ENCODE data around the gene HDAC8.

The HDAC8 gene

GRCh38 chrX:72470532-72471223 is 102.0 kb downstream of the HDAC8 start:
- Histone ChIP-seq H4K20me1 (ENCODE audit: insufficient read depth) (no peaks in the 10 kb centered on the region), H3K4me1 (ENCODE audit: low read depth, poor library complexity, severe bottlenecking) (no peaks in the 10 kb centered on the region), H3K4me2 (no peak overlapping the region), H3K9ac (no peak overlapping the region), H3K27ac (no peak overlapping the region), H3K4me3 (IDR thresholded peaks at IDR 0.05; ENCODE audit: insufficient read depth, low read depth, low read length) (no peak overlapping the region), H3K79me2 (ENCODE audit: insufficient read depth, low read depth) (no peaks in the 10 kb centered on the region), H3K27me3 (ENCODE audit: insufficient read depth, low read depth) (no peaks in the 10 kb centered on the region), H2AFZ (ENCODE audit: low read depth) (no peak overlapping the region), H3K36me3 (ENCODE audit: insufficient read depth) (no peaks in the 10 kb centered on the region)
- TF ChIP-seq, protein P1, sequence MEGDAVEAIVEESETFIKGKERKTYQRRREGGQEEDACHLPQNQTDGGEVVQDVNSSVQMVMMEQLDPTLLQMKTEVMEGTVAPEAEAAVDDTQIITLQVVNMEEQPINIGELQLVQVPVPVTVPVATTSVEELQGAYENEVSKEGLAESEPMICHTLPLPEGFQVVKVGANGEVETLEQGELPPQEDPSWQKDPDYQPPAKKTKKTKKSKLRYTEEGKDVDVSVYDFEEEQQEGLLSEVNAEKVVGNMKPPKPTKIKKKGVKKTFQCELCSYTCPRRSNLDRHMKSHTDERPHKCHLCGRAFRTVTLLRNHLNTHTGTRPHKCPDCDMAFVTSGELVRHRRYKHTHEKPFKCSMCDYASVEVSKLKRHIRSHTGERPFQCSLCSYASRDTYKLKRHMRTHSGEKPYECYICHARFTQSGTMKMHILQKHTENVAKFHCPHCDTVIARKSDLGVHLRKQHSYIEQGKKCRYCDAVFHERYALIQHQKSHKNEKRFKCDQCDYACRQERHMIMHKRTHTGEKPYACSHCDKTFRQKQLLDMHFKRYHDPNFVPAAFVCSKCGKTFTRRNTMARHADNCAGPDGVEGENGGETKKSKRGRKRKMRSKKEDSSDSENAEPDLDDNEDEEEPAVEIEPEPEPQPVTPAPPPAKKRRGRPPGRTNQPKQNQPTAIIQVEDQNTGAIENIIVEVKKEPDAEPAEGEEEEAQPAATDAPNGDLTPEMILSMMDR (conservative IDR thresholded peaks at IDR 0.05; ENCODE audit: low read depth, low read length) = no peak

DNA sequence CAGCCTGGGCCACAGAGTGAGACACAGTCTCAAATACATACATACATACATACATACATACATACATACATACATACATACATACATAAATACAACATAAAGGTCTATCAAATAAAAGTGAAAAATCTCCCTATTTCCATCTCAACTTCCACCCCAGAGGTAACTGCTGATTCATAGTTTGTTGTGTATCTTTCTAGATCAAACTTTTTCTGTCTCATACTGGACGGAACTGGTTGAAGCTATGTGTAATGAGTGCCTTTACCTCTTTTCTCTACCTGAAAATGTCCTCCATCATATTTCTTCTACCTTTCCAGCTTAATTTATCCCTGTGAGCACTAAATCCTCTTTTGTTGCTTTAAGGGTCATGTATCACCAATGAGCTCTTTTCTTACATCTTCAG is 102.5 kb downstream of the HDAC8 start:
- TF ChIP-seq, protein P1 (conservative IDR thresholded peaks at IDR 0.05; ENCODE audit: low read depth, low read length) = no peak
- Histone ChIP-seq H3K79me2 (ENCODE audit: insufficient read depth, low read depth) (no peaks in the 10 kb centered on the region), H3K4me2 (no peak overlapping the region), H3K4me3 (IDR thresholded peaks at IDR 0.05; ENCODE audit: insufficient read depth, low read depth, low read length) (no peak overlapping the region), H2AFZ (ENCODE audit: low read depth) (no peak overlapping the region), H3K9ac (no peak overlapping the region), H3K36me3 (ENCODE audit: insufficient read depth) (no peaks in the 10 kb centered on the region), H3K27ac (no peak overlapping the region), H3K4me1 (ENCODE audit: low read depth, poor library complexity, severe bottlenecking) (no peaks in the 10 kb centered on the region), H3K27me3 (ENCODE audit: insufficient read depth, low read depth) (no peaks in the 10 kb centered on the region), H4K20me1 (ENCODE audit: insufficient read depth) (no peaks in the 10 kb centered on the region)

DNA sequence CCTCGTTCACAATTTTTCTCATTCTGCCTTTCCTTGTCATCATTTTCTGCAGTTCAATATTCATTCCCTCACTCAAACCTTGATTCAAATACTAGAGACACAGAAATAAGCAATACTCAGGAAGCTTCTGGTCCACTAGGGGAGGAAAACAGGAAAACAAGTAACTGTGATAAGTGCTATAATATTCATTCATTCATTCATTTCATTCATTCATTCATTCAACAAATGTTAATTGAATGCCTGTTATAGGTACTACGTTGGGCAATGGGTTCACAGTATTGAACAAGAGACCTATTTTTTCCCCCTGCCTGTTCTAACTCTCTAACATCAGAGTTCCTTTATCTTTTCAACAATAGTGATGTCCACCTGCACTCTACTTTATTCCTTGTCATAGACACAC is 104.0 kb downstream of the HDAC8 start:
- H2AFZ ChIP-seq (ENCODE audit: low read depth) = no peak overlapping the region
- no peak overlapping the region for H3K4me2 ChIP-seq
- no peaks in the 10 kb centered on the region for H3K79me2 ChIP-seq (ENCODE audit: insufficient read depth, low read depth)
- no peaks in the 10 kb centered on the region for H3K27me3 ChIP-seq (ENCODE audit: insufficient read depth, low read depth)
- no peaks in the 10 kb centered on the region for H4K20me1 ChIP-seq (ENCODE audit: insufficient read depth)
- H3K4me3 ChIP-seq (IDR thresholded peaks at IDR 0.05; ENCODE audit: insufficient read depth, low read depth, low read length) = no peak overlapping the region
- TF ChIP-seq, protein P1 (conservative IDR thresholded peaks at IDR 0.05; ENCODE audit: low read depth, low read length) = no peak
- H3K36me3 ChIP-seq (ENCODE audit: insufficient read depth) = no peaks in the 10 kb centered on the region
- no peak overlapping the region for H3K27ac ChIP-seq
- H3K4me1 ChIP-seq (ENCODE audit: low read depth, poor library complexity, severe bottlenecking) = no peaks in the 10 kb centered on the region
- H3K9ac ChIP-seq = no peak overlapping the region

DNA sequence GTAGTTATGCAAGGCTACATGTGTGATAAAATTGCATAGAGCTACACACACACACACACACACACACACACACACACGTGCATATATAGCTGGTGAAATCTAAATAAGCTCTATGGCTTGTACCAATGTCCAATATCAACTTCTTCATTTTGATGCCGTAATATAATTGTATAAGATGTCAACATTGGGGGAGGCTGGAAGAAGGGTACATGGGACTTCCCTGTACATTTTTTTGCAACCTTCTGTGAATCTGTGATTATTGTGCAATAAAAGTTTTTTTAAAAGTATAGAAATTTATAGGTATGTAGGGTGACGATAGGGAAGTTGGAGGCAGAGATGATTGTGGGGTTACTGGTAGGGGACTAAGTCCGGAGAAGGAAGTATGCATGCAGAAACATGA is 105.5 kb downstream of the HDAC8 start:
- Histone ChIP-seq H3K79me2 (ENCODE audit: insufficient read depth, low read depth) (no peaks in the 10 kb centered on the region), H3K9ac (no peak overlapping the region), H4K20me1 (ENCODE audit: insufficient read depth) (no peaks in the 10 kb centered on the region), H3K36me3 (ENCODE audit: insufficient read depth) (no peaks in the 10 kb centered on the region), H3K27me3 (ENCODE audit: insufficient read depth, low read depth) (no peaks in the 10 kb centered on the region), H3K27ac (no peak overlapping the region), H3K4me1 (ENCODE audit: low read depth, poor library complexity, severe bottlenecking) (no peaks in the 10 kb centered on the region), H3K4me2 (no peak overlapping the region), H2AFZ (ENCODE audit: low read depth) (no peak overlapping the region), H3K4me3 (IDR thresholded peaks at IDR 0.05; ENCODE audit: insufficient read depth, low read depth, low read length) (no peak overlapping the region)
- TF ChIP-seq, protein P1 (conservative IDR thresholded peaks at IDR 0.05; ENCODE audit: low read depth, low read length) = no peak

All from KMS-11 (cell line).